ENCODE results near the gene SLA2. TPM values are rescaled to one million over a fixed set of nuclear protein-coding genes. Genes with fewer than 3 reads are reported as not detected.

Gene SLA2
- total RNA-seq, 4 donors from 2014 or later: 0.13 to 0.50 (median 0.28) TPM

GRCh38 chr20:36624068-36624943 is 21.7 kb downstream of the SLA2 start:
- no peak for TF ChIP-seq POLR2A (IDR thresholded peaks at IDR 0.05)
- TF ChIP-seq, protein P1, sequence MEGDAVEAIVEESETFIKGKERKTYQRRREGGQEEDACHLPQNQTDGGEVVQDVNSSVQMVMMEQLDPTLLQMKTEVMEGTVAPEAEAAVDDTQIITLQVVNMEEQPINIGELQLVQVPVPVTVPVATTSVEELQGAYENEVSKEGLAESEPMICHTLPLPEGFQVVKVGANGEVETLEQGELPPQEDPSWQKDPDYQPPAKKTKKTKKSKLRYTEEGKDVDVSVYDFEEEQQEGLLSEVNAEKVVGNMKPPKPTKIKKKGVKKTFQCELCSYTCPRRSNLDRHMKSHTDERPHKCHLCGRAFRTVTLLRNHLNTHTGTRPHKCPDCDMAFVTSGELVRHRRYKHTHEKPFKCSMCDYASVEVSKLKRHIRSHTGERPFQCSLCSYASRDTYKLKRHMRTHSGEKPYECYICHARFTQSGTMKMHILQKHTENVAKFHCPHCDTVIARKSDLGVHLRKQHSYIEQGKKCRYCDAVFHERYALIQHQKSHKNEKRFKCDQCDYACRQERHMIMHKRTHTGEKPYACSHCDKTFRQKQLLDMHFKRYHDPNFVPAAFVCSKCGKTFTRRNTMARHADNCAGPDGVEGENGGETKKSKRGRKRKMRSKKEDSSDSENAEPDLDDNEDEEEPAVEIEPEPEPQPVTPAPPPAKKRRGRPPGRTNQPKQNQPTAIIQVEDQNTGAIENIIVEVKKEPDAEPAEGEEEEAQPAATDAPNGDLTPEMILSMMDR (IDR thresholded peaks at IDR 0.05): no peak
- intact Hi-C loops (cut with DNase I): no loop called here

GRCh38 chr20:36623444-36623843 is 22.6 kb downstream of the SLA2 start:
- intact Hi-C loops (cut with DNase I): no loop called here
- DNase-seq: no peak
- Histone ChIP-seq H3K4me3 (replicated peaks in 1 of 3) (no peak overlapping the region), H3K27me3 (no peaks in the 10 kb centered on the region), H3K9me3 (no peaks in the 10 kb centered on the region), H3K27ac (no peak overlapping the region), H3K4me1 (no peaks in the 10 kb centered on the region), H3K36me3 (no peaks in the 10 kb centered on the region)
- 85% methylated on average over 2 of the region's 2 CpGs for WGBS, 2 donors
- TF ChIP-seq, protein P1 (IDR thresholded peaks at IDR 0.05): no peak
- TF ChIP-seq POLR2A (IDR thresholded peaks at IDR 0.05): no peak

More at GRCh38 chr20:36624068-36624943, 21.7 kb downstream of the SLA2 start:
- 64 to 65% methylated on average over 14 of the region's 14 CpGs for WGBS, 2 donors
- no peak for DNase-seq
- Histone ChIP-seq H3K9me3 (no peaks in the 10 kb centered on the region), H3K36me3 (no peaks in the 10 kb centered on the region), H3K4me1 (no peaks in the 10 kb centered on the region), H3K27me3 (no peaks in the 10 kb centered on the region), H3K27ac (no peak overlapping the region), H3K4me3 (replicated peaks in 1 of 3) (no peak overlapping the region)

- DNase-seq: no peak
- no peak overlapping the region for H3K27ac ChIP-seq
- no peaks in the 10 kb centered on the region for H3K9me3 ChIP-seq
- H3K4me3 ChIP-seq (replicated peaks in 1 of 3): no peak overlapping the region
- 94 to 96% methylated on average over 5 of the region's 5 CpGs for WGBS, 2 donors
- H3K36me3 ChIP-seq: no peaks in the 10 kb centered on the region
- no peaks in the 10 kb centered on the region for H3K27me3 ChIP-seq
- no peaks in the 10 kb centered on the region for H3K4me1 ChIP-seq
- intact Hi-C loops (cut with DNase I): no loop called here
- TF ChIP-seq, protein P1 (IDR thresholded peaks at IDR 0.05): no peak
- no peak for TF ChIP-seq POLR2A (IDR thresholded peaks at IDR 0.05)
Observed at GRCh38 chr20:36620917-36621316, 25.1 kb downstream of the SLA2 start.

DNA sequence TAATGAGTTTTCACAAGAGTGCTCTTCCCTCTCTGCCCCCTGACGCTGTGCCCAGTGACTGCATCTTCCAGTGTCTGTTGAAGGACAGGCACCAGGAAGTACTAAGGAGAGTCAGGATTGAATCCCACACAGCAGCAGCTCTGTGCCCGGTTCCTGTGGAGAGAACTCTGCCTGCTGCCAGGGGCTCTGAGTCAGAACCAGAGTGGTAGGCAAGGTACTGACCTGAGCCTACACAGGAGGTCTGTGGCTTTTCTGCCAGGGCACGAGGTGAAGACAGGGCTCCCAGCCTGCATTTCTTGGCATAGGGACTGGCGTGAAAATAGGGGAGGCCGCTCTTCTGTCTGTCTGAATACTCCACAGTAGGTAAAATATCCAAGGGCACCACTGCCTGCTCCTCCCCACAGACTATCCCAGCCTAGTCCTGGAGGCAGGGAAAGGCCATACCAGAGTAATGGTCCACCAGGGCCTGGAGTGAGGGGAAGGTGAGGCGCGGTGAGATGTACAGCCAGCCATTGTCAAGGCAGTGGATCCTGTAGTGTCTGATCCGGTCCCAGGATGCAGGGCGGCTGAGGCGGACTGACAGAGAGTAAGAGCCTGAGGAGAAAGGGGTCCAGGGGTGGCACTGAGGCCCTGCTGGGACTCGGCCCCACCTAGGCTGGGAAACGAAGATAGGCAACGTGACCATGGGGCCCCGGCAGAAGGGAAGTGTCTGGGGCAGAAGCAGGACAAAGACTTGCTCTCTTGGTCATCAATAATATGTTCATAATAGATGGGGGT is 31.0 kb downstream of the SLA2 start:
- no peaks in the 10 kb centered on the region for H3K4me1 ChIP-seq
- H3K36me3 ChIP-seq: peaks cover 26 to 45% of the 10 kb centered on the region in 2 donors

More for the DNA sequence above, 31.0 kb downstream of the SLA2 start:
- Histone ChIP-seq H3K27me3 (no peaks in the 10 kb centered on the region), H3K27ac (no peak overlapping the region), H3K9me3 (no peaks in the 10 kb centered on the region), H3K4me3 (replicated peaks in 1 of 3) (no peak overlapping the region)
- WGBS, 2 donors: 84 to 93% methylated on average over 14 of the region's 14 CpGs
- TF ChIP-seq, protein P1 (IDR thresholded peaks at IDR 0.05): no peak
- no peak for TF ChIP-seq POLR2A (IDR thresholded peaks at IDR 0.05)
- intact Hi-C loops (cut with DNase I): no loop called here
- no peak for DNase-seq
